ENCODE data around the gene OR10G4.

Gene OR10G4

GRCh38 chr11:124036666-124037065 lies 23.9 kb downstream of the OR10G4 start:
- H3K27ac ChIP-seq = no peak overlapping the region
- TF ChIP-seq ZFX (IDR thresholded peaks at IDR 0.05; ENCODE audit: borderline replicate concordance) (no peak), CTCF (IDR thresholded peaks at IDR 0.05) (no peak)

- H3K27ac ChIP-seq = no peak overlapping the region
- TF ChIP-seq CTCF (IDR thresholded peaks at IDR 0.05) (no peak), ZFX (IDR thresholded peaks at IDR 0.05; ENCODE audit: borderline replicate concordance) (no peak)
Measured at GRCh38 chr11:124039557-124039956, 26.8 kb downstream of the OR10G4 start.

- TF ChIP-seq CTCF (IDR thresholded peaks at IDR 0.05) = no peak
- TF ChIP-seq ZFX (IDR thresholded peaks at IDR 0.05; ENCODE audit: borderline replicate concordance) = no peak
- H3K27ac ChIP-seq = no peak within 1 kb of the TSS
Measured at GRCh38 chr11:124041254-124041653, 28.5 kb downstream of the OR10G4 start, which contains the start of gene OR10G7. Gene OR10G7, minus strand, starts transcription at chr11:124041325. Its CDS starts 2,324 bp downstream, at chr11:124039001.

- TF ChIP-seq ZFX (IDR thresholded peaks at IDR 0.05; ENCODE audit: borderline replicate concordance) (no peak), CTCF (IDR thresholded peaks at IDR 0.05) (no peak)
- no peak overlapping the region for H3K27ac ChIP-seq
Measured at GRCh38 chr11:124043420-124043819, 30.6 kb downstream of the OR10G4 start.

GRCh38 chr11:124050748-124051147 lies 38.0 kb downstream of the OR10G4 start:
- no peak for TF ChIP-seq CTCF (IDR thresholded peaks at IDR 0.05)
- TF ChIP-seq ZFX (IDR thresholded peaks at IDR 0.05; ENCODE audit: borderline replicate concordance) = no peak
- H3K27ac ChIP-seq = no peak overlapping the region

- H3K27ac ChIP-seq = no peak overlapping the region
- TF ChIP-seq CTCF (IDR thresholded peaks at IDR 0.05) = no peak
- no peak for TF ChIP-seq ZFX (IDR thresholded peaks at IDR 0.05; ENCODE audit: borderline replicate concordance)
Measured at GRCh38 chr11:124052966-124053365, 40.2 kb downstream of the OR10G4 start.
